SJSA1 (cell line): Measurements from ENCODE around the gene ARHGAP8. TPM values are rescaled to one million over a fixed set of nuclear protein-coding genes. Genes with fewer than 3 reads are reported as not detected.
"Not testable (repeated sequence)": the region's sequence is repeated elsewhere in the genome, so short reads cannot be mapped to it uniquely, and the experiment has no call there.

Source experiments
- DNase-seq, 2 experiments: peaks; one replicate each; pipeline ENCODE4 v3.0.0-alpha.2; 2015 to 2020; ENCODE audit warnings: low spot score in 2 of 2, low read depth in 1 of 2
- H3K27ac ChIP-seq: fragments of 250-450 bp; sonication (Bioruptor Pico); 2 replicates; pipeline ENCODE4 v1.5.1; 2020; ENCODE audit warnings: mild to moderate bottlenecking, moderate library complexity
- H3K27me3 ChIP-seq: fragments of 250-450 bp; sonication (Bioruptor Pico); replicated peaks from 2 replicates; pipeline ENCODE4 v1.5.1; 2020; ENCODE audit warnings: mild to moderate bottlenecking, moderate library complexity
- H3K36me3 ChIP-seq: fragments of 250-450 bp; sonication (Bioruptor Pico); 2 replicates; pipeline ENCODE4 v1.5.1; 2020; ENCODE audit warnings: mild to moderate bottlenecking
- H3K4me1 ChIP-seq: fragments of 250-450 bp; sonication (Bioruptor Pico); replicated peaks from 2 replicates; pipeline ENCODE4 v1.6.1; 2021; ENCODE audit warnings: mild to moderate bottlenecking
- H3K4me3 ChIP-seq: fragments of 250-450 bp; sonication (Bioruptor Pico); 2 replicates; pipeline ENCODE4 v1.5.1; 2020; ENCODE audit warnings: mild to moderate bottlenecking
- H3K9me3 ChIP-seq: fragments of 250-450 bp; sonication (Bioruptor Pico); replicated peaks from 2 replicates; pipeline ENCODE4 v1.5.1; 2020; ENCODE audit warnings: mild to moderate bottlenecking
- total RNA-seq: library from RNA; depleted of rRNA; stranded (reverse); fragments of >200 nt; shearing (Covaris generic); gene quantifications from 2 replicates; pipeline ENCODE4 v1.2.3, GENCODE V29; 2014

ARHGAP8 gene
- total RNA-seq, 1 experiment from 2014 or later, result not detected

- H3K27me3 ChIP-seq, result 0 out of 2 replicates have a peak, but pooled peaks cover 2% of the 10 kb centered on the region
- no peak overlapping the region for H3K4me3 ChIP-seq
- no peak overlapping the region for H3K27ac ChIP-seq
- H3K9me3 ChIP-seq, result no peaks in the 10 kb centered on the region
- H3K36me3 ChIP-seq, result no peaks in the 10 kb centered on the region
- peaks cover 13% of the 10 kb centered on the region for H3K4me1 ChIP-seq
- DNase-seq, result no peak
These were observed 13.4 kb upstream of the ARHGAP8 start for GRCh38 chr22:44739024-44739423.

GRCh38 chr22:44739666-44740065 lies 12.7 kb upstream of the ARHGAP8 start:
- H3K4me3 ChIP-seq, H3K27ac ChIP-seq, H3K9me3 ChIP-seq, H3K27me3 ChIP-seq, H3K36me3 ChIP-seq: not testable (repeated sequence)
- peaks cover 13% of the 10 kb centered on the region for H3K4me1 ChIP-seq
- peak in 1 of 2 experiments; percentile 41 for DNase-seq

GRCh38 chr22:44740307-44740706 lies 12.1 kb upstream of the ARHGAP8 start:
- 0 out of 2 replicates have a peak, but pooled peaks cover 2% of the 10 kb centered on the region for H3K27me3 ChIP-seq
- H3K4me1 ChIP-seq, result peaks cover 13% of the 10 kb centered on the region
- no peak overlapping the region for H3K27ac ChIP-seq

GRCh38 chr22:44741929-44742328 lies 10.4 kb upstream of the ARHGAP8 start:
- DNase-seq, result no peak

More at GRCh38 chr22:44740307-44740706, 12.1 kb upstream of the ARHGAP8 start:
- no peaks in the 10 kb centered on the region for H3K9me3 ChIP-seq
- no peaks in the 10 kb centered on the region for H3K36me3 ChIP-seq
- DNase-seq, result no peak
- H3K4me3 ChIP-seq, result no peak overlapping the region

GRCh38 chr22:44743247-44743646 lies 9.1 kb upstream of the ARHGAP8 start:
- 0 out of 2 replicates have a peak, but pooled peaks cover 2% of the 10 kb centered on the region for H3K27me3 ChIP-seq
- no peaks in the 10 kb centered on the region for H3K9me3 ChIP-seq
- peaks cover 26% of the 10 kb centered on the region for H3K4me1 ChIP-seq
- no peak overlapping the region for H3K4me3 ChIP-seq
- no peak overlapping the region for H3K27ac ChIP-seq
- DNase-seq, result no peak
- H3K36me3 ChIP-seq, result no peaks in the 10 kb centered on the region

More at GRCh38 chr22:44741929-44742328, 10.4 kb upstream of the ARHGAP8 start:
- Histone ChIP-seq H3K27ac (no peak overlapping the region), H3K9me3 (no peaks in the 10 kb centered on the region), H3K4me1 (peaks cover 20% of the 10 kb centered on the region), H3K27me3 (0 out of 2 replicates have a peak, but pooled peaks cover 2% of the 10 kb centered on the region), H3K4me3 (no peak overlapping the region), H3K36me3 (no peaks in the 10 kb centered on the region)

- 0 out of 2 replicates have a peak, but pooled peaks cover 2% of the 10 kb centered on the region for H3K27me3 ChIP-seq
- H3K9me3 ChIP-seq, result no peaks in the 10 kb centered on the region
- no peak overlapping the region for H3K27ac ChIP-seq
- no peaks in the 10 kb centered on the region for H3K36me3 ChIP-seq
- DNase-seq, result no peak
- no peak overlapping the region for H3K4me3 ChIP-seq
- H3K4me1 ChIP-seq, result peaks cover 26% of the 10 kb centered on the region
These were observed 8.6 kb upstream of the ARHGAP8 start for GRCh38 chr22:44743804-44744211.

- no peaks in the 10 kb centered on the region for H3K36me3 ChIP-seq
- 0 out of 2 replicates have a peak, but pooled peaks cover 3% of the 10 kb centered on the region for H3K9me3 ChIP-seq
- H3K4me1 ChIP-seq, result peaks cover 20% of the 10 kb centered on the region
- no peak for DNase-seq
- 0 out of 2 replicates have a peak, but pooled peaks cover 2% of the 10 kb centered on the region for H3K27me3 ChIP-seq
- no peak overlapping the region for H3K27ac ChIP-seq
- no peak overlapping the region for H3K4me3 ChIP-seq
These were observed 6.3 kb upstream of the ARHGAP8 start for GRCh38 chr22:44745853-44746789.

- not testable (repeated sequence) for H3K36me3 ChIP-seq, DNase-seq, H3K9me3 ChIP-seq, H3K27ac ChIP-seq, H3K27me3 ChIP-seq, H3K4me3 ChIP-seq
- H3K4me1 ChIP-seq, result peaks cover 20% of the 10 kb centered on the region
These were observed 4.6 kb upstream of the ARHGAP8 start for GRCh38 chr22:44747784-44748127.

- Histone ChIP-seq H3K27me3 (0 out of 2 replicates have a peak, but pooled peaks cover 2% of the 10 kb centered on the region), H3K36me3 (no peaks in the 10 kb centered on the region), H3K27ac (no peak overlapping the region), H3K4me1 (peaks cover 23% of the 10 kb centered on the region), H3K9me3 (0 out of 2 replicates have a peak, but pooled peaks cover 3% of the 10 kb centered on the region), H3K4me3 (no peak overlapping the region)
- no peak for DNase-seq
These were observed 3.9 kb upstream of the ARHGAP8 start for GRCh38 chr22:44748524-44748923.

GRCh38 chr22:44750481-44750880 lies 1.9 kb upstream of the ARHGAP8 start:
- no peaks in the 10 kb centered on the region for H3K27me3 ChIP-seq
- no peak for DNase-seq

GRCh38 chr22:44753189-44754042 lies 1.0 kb downstream of the ARHGAP8 start:
- DNase-seq, result peak in 1 of 2 experiments; percentile 31
- Histone ChIP-seq H3K27me3 (no peaks in the 10 kb centered on the region), H3K36me3 (no peaks in the 10 kb centered on the region), H3K27ac (no peak overlapping the region), H3K9me3 (0 out of 2 replicates have a peak, but pooled peaks cover 3% of the 10 kb centered on the region), H3K4me1 (peaks cover 18% of the 10 kb centered on the region), H3K4me3 (no peak overlapping the region)

More at GRCh38 chr22:44750481-44750880, 1.9 kb upstream of the ARHGAP8 start:
- H3K9me3 ChIP-seq, result 0 out of 2 replicates have a peak, but pooled peaks cover 3% of the 10 kb centered on the region
- H3K4me1 ChIP-seq, result peaks cover 29% of the 10 kb centered on the region
- no peaks in the 10 kb centered on the region for H3K36me3 ChIP-seq
- H3K27ac ChIP-seq, result no peak overlapping the region
- H3K4me3 ChIP-seq, result no peak overlapping the region

- Histone ChIP-seq H3K4me1 (peaks cover 23% of the 10 kb centered on the region), H3K9me3 (0 out of 2 replicates have a peak, but pooled peaks cover 3% of the 10 kb centered on the region), H3K27me3 (no peaks in the 10 kb centered on the region), H3K4me3 (no peak overlapping the region), H3K36me3 (no peaks in the 10 kb centered on the region), H3K27ac (no peak overlapping the region)
- DNase-seq, result no peak
These were observed 2.6 kb downstream of the ARHGAP8 start for GRCh38 chr22:44754998-44755397.

- no peak overlapping the region for H3K27ac ChIP-seq
- peaks cover 23% of the 10 kb centered on the region for H3K4me1 ChIP-seq
- H3K36me3 ChIP-seq, result no peaks in the 10 kb centered on the region
- H3K4me3 ChIP-seq, result no peak overlapping the region
- no peak for DNase-seq
- 0 out of 2 replicates have a peak, but pooled peaks cover 2% of the 10 kb centered on the region for H3K9me3 ChIP-seq
- H3K27me3 ChIP-seq, result no peaks in the 10 kb centered on the region
These were observed 3.0 kb downstream of the ARHGAP8 start for GRCh38 chr22:44755417-44755816.
